HepG2 (cell line): Measurements from ENCODE around the gene ABCC3. TPM values are rescaled to one million over a fixed set of nuclear protein-coding genes. Genes with fewer than 3 reads are reported as not detected.

ENCODE experiments used
- ATRX ChIP-seq: sonication (generic); formaldehyde crosslinking; IDR thresholded peaks from 2 replicates; pipeline ENCODE4 v1.4.0; 2020; ENCODE audit warnings: missing genetic modification reagents, borderline replicate concordance
- HOXA7 ChIP-seq: sonication (generic); formaldehyde crosslinking; IDR thresholded peaks from 2 replicates; pipeline ENCODE4 v1.8.1; 2022; ENCODE audit warnings: mild to moderate bottlenecking, missing genetic modification reagents, moderate library complexity
- SNAI1 ChIP-seq: sonication (generic); formaldehyde crosslinking; IDR thresholded peaks from 2 replicates; pipeline ENCODE4 v1.5.0; 2020; ENCODE audit warnings: mild to moderate bottlenecking, missing genetic modification reagents, borderline replicate concordance
- ZNF256 ChIP-seq: sonication (generic); formaldehyde crosslinking; conservative IDR thresholded peaks from 2 replicates; pipeline ENCODE4 v1.4.0; 2020; ENCODE audit warnings: missing genetic modification reagents
- ZNF577 ChIP-seq: sonication (generic); formaldehyde crosslinking; IDR thresholded peaks from 2 replicates; pipeline ENCODE4 v1.4.0; 2020; ENCODE audit warnings: mild to moderate bottlenecking, low read depth, missing genetic modification reagents, borderline replicate concordance
- ZNF614 ChIP-seq: IDR thresholded peaks from 2 replicates; pipeline ENCODE4 v1.6.1; 2018; ENCODE audit warnings: missing biosample characterization, missing genetic modification reagents, inconsistent platforms, borderline replicate concordance
- ZNF792 ChIP-seq: IDR thresholded peaks from 2 replicates; pipeline ENCODE4 v1.6.1; 2016
- polyA plus RNA-seq, 8 experiments: library from polyadenylated mRNA; depleted of rRNA in 3 of 8; stranded (reverse) in 7 of 8; unstranded in 1 of 8; fragments of >200 nt; fragmentation: Illumina TruSeq in 4 of 8; extraction: Trizol in 4 of 8; gene quantifications; 2 replicates each; pipeline versions ENCODE4 v1.2.1 to v1.2.3, GENCODE V29; 2011 to 2016; ENCODE audit warnings: low read depth in 4 of 8, missing spikeins in 1 of 8, mixed read lengths in 1 of 8; ENCODE audit not compliant: insufficient read depth in 1 of 8
- total RNA-seq, 5 experiments: library from RNA; depleted of rRNA; stranded (reverse); fragments of >200 nt; fragmentation: Illumina TruSeq; extraction: Trizol; gene quantifications; 2 replicates each; pipeline ENCODE4 v1.2.3, GENCODE V29; 2016; ENCODE audit warnings: low read depth in 1 of 5
- TF ChIP-seq, protein P1 (sequence below): sonication (generic); formaldehyde crosslinking; IDR thresholded peaks from 2 replicates; pipeline ENCODE4 v1.5.1; 2020; ENCODE audit warnings: missing genetic modification reagents, mild to moderate bottlenecking, borderline replicate concordance
- TF ChIP-seq, protein P2 (sequence below): sonication (generic); formaldehyde crosslinking; IDR thresholded peaks from 2 replicates; pipeline ENCODE4 v1.4.0; 2020; ENCODE audit warnings: missing genetic modification reagents
- TF ChIP-seq, protein P3 (sequence below): sonication (generic); formaldehyde crosslinking; IDR thresholded peaks from 2 replicates; pipeline ENCODE4 v1.5.0; 2020; ENCODE audit warnings: missing genetic modification reagents
- TF ChIP-seq, protein P4 (sequence below): IDR thresholded peaks from 2 replicates; pipeline ENCODE4 v1.6.1; 2016; ENCODE audit warnings: mild to moderate bottlenecking, missing biosample characterization, missing genetic modification reagents
- TF ChIP-seq, protein P5 (sequence below): sonication (generic); formaldehyde crosslinking; IDR thresholded peaks from 2 replicates; pipeline ENCODE4 v1.4.0; 2020; ENCODE audit warnings: missing genetic modification reagents, low read depth, mild to moderate bottlenecking, borderline replicate concordance

Gene ABCC3
- total and polyA plus RNA-seq, 2 of the 13 experiments (the other 11 are each of a cell fraction or from before 2014, with no cell fraction given), result 25.2 to 50.7 TPM

DNA sequence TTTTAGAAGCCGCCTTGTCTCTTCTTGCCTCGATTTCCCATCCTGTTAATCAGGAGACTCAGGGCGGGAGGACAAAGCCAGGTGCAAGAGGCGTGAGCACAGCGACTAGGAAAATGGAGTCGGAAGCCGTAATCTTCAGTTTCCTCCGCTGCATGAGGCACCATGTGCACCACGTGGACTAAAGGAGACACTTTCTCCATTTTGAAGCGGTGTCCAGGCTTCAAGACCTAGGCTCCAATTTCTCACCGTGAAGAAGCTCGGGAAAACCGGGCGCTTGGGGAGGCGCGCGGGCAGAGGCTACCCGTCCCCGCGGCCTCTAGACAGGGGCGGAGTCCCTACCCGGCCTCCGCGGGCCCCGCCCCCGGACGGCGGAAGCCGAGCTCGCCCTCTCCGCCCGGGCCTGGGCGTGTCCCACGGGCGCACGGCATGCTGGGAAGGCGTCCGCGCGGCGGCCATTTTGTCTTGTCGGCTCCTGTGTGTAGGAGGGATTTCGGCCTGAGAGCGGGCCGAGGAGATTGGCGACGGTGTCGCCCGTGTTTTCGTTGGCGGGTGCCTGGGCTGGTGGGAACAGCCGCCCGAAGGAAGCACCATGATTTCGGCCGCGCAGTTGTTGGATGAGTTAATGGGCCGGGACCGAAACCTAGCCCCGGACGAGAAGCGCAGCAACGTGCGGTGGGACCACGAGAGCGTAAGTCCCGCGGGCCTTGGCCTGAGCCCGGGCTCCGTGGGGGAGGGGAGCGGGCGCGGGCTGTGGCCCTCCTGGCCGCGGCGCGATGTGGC is 84.7 kb downstream of the ABCC3 start, which contains the start of gene LUC7L3 (continued):
- TF ChIP-seq ZNF614 (CRISPR knock-in tag) (no peak; the same call in 1 of the 2 replicates), HOXA7 (peak; percentile 72), ZNF792 (CRISPR knock-in tag) (peak; percentile 83), SNAI1 (CRISPR knock-in tag) (peak; percentile 92; the same call in 1 of the 2 replicates), ATRX (CRISPR knock-in tag) (no peak), ZNF256 (CRISPR knock-in tag) (peak; percentile 14; the same call in 1 of the 2 replicates), ZNF577 (CRISPR knock-in tag) (no peak)
- TF ChIP-seq, protein P1, sequence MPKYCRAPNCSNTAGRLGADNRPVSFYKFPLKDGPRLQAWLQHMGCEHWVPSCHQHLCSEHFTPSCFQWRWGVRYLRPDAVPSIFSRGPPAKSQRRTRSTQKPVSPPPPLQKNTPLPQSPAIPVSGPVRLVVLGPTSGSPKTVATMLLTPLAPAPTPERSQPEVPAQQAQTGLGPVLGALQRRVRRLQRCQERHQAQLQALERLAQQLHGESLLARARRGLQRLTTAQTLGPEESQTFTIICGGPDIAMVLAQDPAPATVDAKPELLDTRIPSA (CRISPR knock-in tag), result no peak
- TF ChIP-seq, protein P2, sequence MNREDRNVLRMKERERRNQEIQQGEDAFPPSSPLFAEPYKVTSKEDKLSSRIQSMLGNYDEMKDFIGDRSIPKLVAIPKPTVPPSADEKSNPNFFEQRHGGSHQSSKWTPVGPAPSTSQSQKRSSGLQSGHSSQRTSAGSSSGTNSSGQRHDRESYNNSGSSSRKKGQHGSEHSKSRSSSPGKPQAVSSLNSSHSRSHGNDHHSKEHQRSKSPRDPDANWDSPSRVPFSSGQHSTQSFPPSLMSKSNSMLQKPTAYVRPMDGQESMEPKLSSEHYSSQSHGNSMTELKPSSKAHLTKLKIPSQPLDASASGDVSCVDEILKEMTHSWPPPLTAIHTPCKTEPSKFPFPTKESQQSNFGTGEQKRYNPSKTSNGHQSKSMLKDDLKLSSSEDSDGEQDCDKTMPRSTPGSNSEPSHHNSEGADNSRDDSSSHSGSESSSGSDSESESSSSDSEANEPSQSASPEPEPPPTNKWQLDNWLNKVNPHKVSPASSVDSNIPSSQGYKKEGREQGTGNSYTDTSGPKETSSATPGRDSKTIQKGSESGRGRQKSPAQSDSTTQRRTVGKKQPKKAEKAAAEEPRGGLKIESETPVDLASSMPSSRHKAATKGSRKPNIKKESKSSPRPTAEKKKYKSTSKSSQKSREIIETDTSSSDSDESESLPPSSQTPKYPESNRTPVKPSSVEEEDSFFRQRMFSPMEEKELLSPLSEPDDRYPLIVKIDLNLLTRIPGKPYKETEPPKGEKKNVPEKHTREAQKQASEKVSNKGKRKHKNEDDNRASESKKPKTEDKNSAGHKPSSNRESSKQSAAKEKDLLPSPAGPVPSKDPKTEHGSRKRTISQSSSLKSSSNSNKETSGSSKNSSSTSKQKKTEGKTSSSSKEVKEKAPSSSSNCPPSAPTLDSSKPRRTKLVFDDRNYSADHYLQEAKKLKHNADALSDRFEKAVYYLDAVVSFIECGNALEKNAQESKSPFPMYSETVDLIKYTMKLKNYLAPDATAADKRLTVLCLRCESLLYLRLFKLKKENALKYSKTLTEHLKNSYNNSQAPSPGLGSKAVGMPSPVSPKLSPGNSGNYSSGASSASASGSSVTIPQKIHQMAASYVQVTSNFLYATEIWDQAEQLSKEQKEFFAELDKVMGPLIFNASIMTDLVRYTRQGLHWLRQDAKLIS (CRISPR knock-in tag), result 0 out of 2 replicates have a peak, but pooled peaks have one; percentile 42
- TF ChIP-seq, protein P3, sequence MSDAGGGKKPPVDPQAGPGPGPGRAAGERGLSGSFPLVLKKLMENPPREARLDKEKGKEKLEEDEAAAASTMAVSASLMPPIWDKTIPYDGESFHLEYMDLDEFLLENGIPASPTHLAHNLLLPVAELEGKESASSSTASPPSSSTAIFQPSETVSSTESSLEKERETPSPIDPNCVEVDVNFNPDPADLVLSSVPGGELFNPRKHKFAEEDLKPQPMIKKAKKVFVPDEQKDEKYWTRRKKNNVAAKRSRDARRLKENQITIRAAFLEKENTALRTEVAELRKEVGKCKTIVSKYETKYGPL (CRISPR knock-in tag), result peak; percentile 10; the same call in 1 of the 2 replicates
- TF ChIP-seq, protein P4, sequence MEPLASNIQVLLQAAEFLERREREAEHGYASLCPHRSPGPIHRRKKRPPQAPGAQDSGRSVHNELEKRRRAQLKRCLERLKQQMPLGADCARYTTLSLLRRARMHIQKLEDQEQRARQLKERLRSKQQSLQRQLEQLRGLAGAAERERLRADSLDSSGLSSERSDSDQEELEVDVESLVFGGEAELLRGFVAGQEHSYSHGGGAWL, result peak; percentile 93
- TF ChIP-seq, protein P5, sequence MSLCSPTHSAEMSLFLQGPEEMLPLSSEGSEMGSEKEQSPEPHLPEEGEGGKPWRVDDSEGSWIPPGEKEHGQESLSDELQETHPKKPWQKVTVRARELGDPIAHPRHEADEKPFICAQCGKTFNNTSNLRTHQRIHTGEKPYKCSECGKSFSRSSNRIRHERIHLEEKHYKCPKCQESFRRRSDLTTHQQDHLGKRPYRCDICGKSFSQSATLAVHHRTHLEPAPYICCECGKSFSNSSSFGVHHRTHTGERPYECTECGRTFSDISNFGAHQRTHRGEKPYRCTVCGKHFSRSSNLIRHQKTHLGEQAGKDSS (CRISPR knock-in tag), result peak; percentile 71
